HG03095 (cell line): ENCODE data around the gene LPP.

Experiments used
- ATAC-seq: cut with Tn5 transposase; IDR thresholded peaks from one replicate; pipeline ENCODE4 v1.9.1; 2021; ENCODE audit warnings: moderate library complexity; ENCODE audit not compliant: unreplicated experiment

The LPP gene

GRCh38 chr3:188134856-188135255 lies 19.1 kb upstream of the LPP start:
- no peak for ATAC-seq

- ATAC-seq: no peak
Observed at GRCh38 chr3:188135271-188135670, 18.7 kb upstream of the LPP start.

GRCh38 chr3:188137051-188137450 lies 16.9 kb upstream of the LPP start:
- ATAC-seq: no peak

- ATAC-seq: no peak
Observed at GRCh38 chr3:188139466-188139865, 14.5 kb upstream of the LPP start.

- ATAC-seq: no peak
Observed at GRCh38 chr3:188146219-188146618, 7.7 kb upstream of the LPP start.

GRCh38 chr3:188147782-188148181 lies 6.2 kb upstream of the LPP start:
- no peak for ATAC-seq

GRCh38 chr3:188148318-188148717 lies 5.6 kb upstream of the LPP start:
- ATAC-seq: no peak

GRCh38 chr3:188149587-188149986 lies 4.4 kb upstream of the LPP start:
- no peak for ATAC-seq

- ATAC-seq: no peak
Observed at GRCh38 chr3:188150982-188151381, 3.0 kb upstream of the LPP start.

- ATAC-seq: no peak
Observed at GRCh38 chr3:188151438-188151837, 2.5 kb upstream of the LPP start.

- no peak for ATAC-seq
Observed at GRCh38 chr3:188152660-188153436, 1.1 kb upstream of the LPP start.

- ATAC-seq: peak; percentile 14
Observed at GRCh38 chr3:188153437-188154013, 432 bp upstream of the LPP start.

- ATAC-seq: no peak
Observed at GRCh38 chr3:188154809-188155574, 1.0 kb downstream of the LPP start.

GRCh38 chr3:188156056-188156455 lies 2.1 kb downstream of the LPP start:
- no peak for ATAC-seq

GRCh38 chr3:188157407-188157806 lies 3.5 kb downstream of the LPP start:
- ATAC-seq: no peak

- no peak for ATAC-seq
Observed at GRCh38 chr3:188157971-188158370, 4.0 kb downstream of the LPP start.

GRCh38 chr3:188158731-188159310 lies 4.9 kb downstream of the LPP start:
- no peak for ATAC-seq

- no peak for ATAC-seq
Observed at GRCh38 chr3:188160751-188161150, 6.8 kb downstream of the LPP start.

GRCh38 chr3:188164248-188164687 lies 10.3 kb downstream of the LPP start:
- ATAC-seq: no peak

- ATAC-seq: no peak
Observed at GRCh38 chr3:188165596-188165995, 11.6 kb downstream of the LPP start.

- no peak for ATAC-seq
Observed at GRCh38 chr3:188166441-188166840, 12.5 kb downstream of the LPP start.

- ATAC-seq: no peak
Observed at GRCh38 chr3:188168186-188168585, 14.2 kb downstream of the LPP start.
